Measurements from ENCODE around the gene NELL1. TPM values are rescaled to one million over a fixed set of nuclear protein-coding genes. Genes with fewer than 3 reads are reported as not detected.

Gene NELL1
- total RNA-seq, 1 donor from 2014 or later: 0.45 TPM

GRCh38 chr11:21369947-21370346 lies 700.6 kb downstream of the NELL1 start:
- H3K4me1 Mint-ChIP-seq (ENCODE audit: low read depth, unreplicated experiment): peaks cover 2% of the 10 kb centered on the region

GRCh38 chr11:21371044-21371443 lies 701.7 kb downstream of the NELL1 start:
- FAIRE-seq (no peak), DNase-seq (ENCODE audit: low read depth) (no peak)
- H3K4me3 ChIP-seq (ENCODE audit: insufficient read depth, low read depth, low read length): no peak overlapping the region

More at GRCh38 chr11:21369947-21370346, 700.6 kb downstream of the NELL1 start:
- Histone ChIP-seq H3K27ac (ENCODE audit: low read depth, low read length) (no peak overlapping the region), H3K4me2 (ENCODE audit: low read length) (no peak overlapping the region), H2AFZ (ENCODE audit: low read depth, low read length) (no peak overlapping the region), H3K27me3 (ENCODE audit: insufficient read depth, low read length) (no peaks in the 10 kb centered on the region), H3K9ac (ENCODE audit: low read length) (no peak overlapping the region), H4K20me1 (ENCODE audit: insufficient read depth, low read length) (no peaks in the 10 kb centered on the region), H3K36me3 (ENCODE audit: insufficient read depth, low read length) (no peaks in the 10 kb centered on the region), H3K79me2 (ENCODE audit: insufficient read depth, low read length) (no peaks in the 10 kb centered on the region), H3K9me3 (ENCODE audit: insufficient read depth, low read depth, low read length) (no peaks in the 10 kb centered on the region), H3K4me1 (ENCODE audit: insufficient read depth, low read length) (no peaks in the 10 kb centered on the region), H3K4me3 (ENCODE audit: insufficient read depth, low read depth, low read length) (no peak overlapping the region)
- Mint-ChIP-seq H3K27me3 (ENCODE audit: low read depth, unreplicated experiment) (no peaks in the 10 kb centered on the region), H3K27ac (ENCODE audit: unreplicated experiment) (no peak overlapping the region), H3K36me3 (ENCODE audit: low read depth, unreplicated experiment) (no peaks in the 10 kb centered on the region), H3K4me3 (ENCODE audit: unreplicated experiment) (no peak overlapping the region), H3K9me3 (ENCODE audit: unreplicated experiment) (no peaks in the 10 kb centered on the region)
- no peak for TF ChIP-seq CTCF (IDR thresholded peaks at IDR 0.05; ENCODE audit: insufficient read depth, low read depth, low read length)
- no peak for TF ChIP-seq EZH2 (IDR thresholded peaks at IDR 0.05; ENCODE audit: insufficient read depth, low read length)
- DNase-seq (ENCODE audit: low read depth) (no peak), FAIRE-seq (no peak)

More at GRCh38 chr11:21371044-21371443, 701.7 kb downstream of the NELL1 start:
- Histone ChIP-seq H3K4me1 (ENCODE audit: insufficient read depth, low read length) (no peaks in the 10 kb centered on the region), H3K27ac (ENCODE audit: low read depth, low read length) (no peak overlapping the region), H4K20me1 (ENCODE audit: insufficient read depth, low read length) (no peaks in the 10 kb centered on the region), H3K36me3 (ENCODE audit: insufficient read depth, low read length) (no peaks in the 10 kb centered on the region), H3K9me3 (ENCODE audit: insufficient read depth, low read depth, low read length) (no peaks in the 10 kb centered on the region), H3K79me2 (ENCODE audit: insufficient read depth, low read length) (no peaks in the 10 kb centered on the region), H2AFZ (ENCODE audit: low read depth, low read length) (no peak overlapping the region), H3K4me2 (ENCODE audit: low read length) (no peak overlapping the region), H3K9ac (ENCODE audit: low read length) (no peak overlapping the region), H3K27me3 (ENCODE audit: insufficient read depth, low read length) (no peaks in the 10 kb centered on the region)
- Mint-ChIP-seq H3K36me3 (ENCODE audit: low read depth, unreplicated experiment) (no peaks in the 10 kb centered on the region), H3K4me3 (ENCODE audit: unreplicated experiment) (no peak overlapping the region), H3K27me3 (ENCODE audit: low read depth, unreplicated experiment) (no peaks in the 10 kb centered on the region), H3K9me3 (ENCODE audit: unreplicated experiment) (no peaks in the 10 kb centered on the region), H3K4me1 (ENCODE audit: low read depth, unreplicated experiment) (peaks cover 2% of the 10 kb centered on the region), H3K27ac (ENCODE audit: unreplicated experiment) (no peak overlapping the region)
- TF ChIP-seq EZH2 (IDR thresholded peaks at IDR 0.05; ENCODE audit: insufficient read depth, low read length): no peak
- TF ChIP-seq CTCF (IDR thresholded peaks at IDR 0.05; ENCODE audit: insufficient read depth, low read depth, low read length): no peak

All from astrocyte (in vitro differentiated cells and primary cell).